Measurements from ENCODE around the gene LRCH4. TPM values are rescaled to one million over a fixed set of nuclear protein-coding genes. Genes with fewer than 3 reads are reported as not detected.
"Not testable (repeated sequence)": the region's sequence is repeated elsewhere in the genome, so short reads cannot be mapped to it uniquely, and the experiment has no call there.

Gene LRCH4
- total and polyA plus RNA-seq, 2 donors (not counting 3 experiments of a cell fraction or from before 2014, with no cell fraction given) = 32.1 to 56.1 TPM

- H2AFZ ChIP-seq (ENCODE audit: low read depth, low read length); H3K27me3 ChIP-seq (ENCODE audit: control insufficient read depth in 2 of 2, insufficient read depth in 2 of 2, low read length in 2 of 2); intact Hi-C loops (cut with micrococcal nuclease); FAIRE-seq; H3K4me2 ChIP-seq (ENCODE audit: insufficient read depth, low read length); H3K4me3 ChIP-seq (replicated peaks in 1 of 3; ENCODE audit: insufficient read depth in 1 of 3, low read depth in 1 of 3, low read length in 3 of 3); H3K9me1 ChIP-seq (replicated peaks; ENCODE audit: control insufficient read depth, extremely low read depth, insufficient read depth, low read length); H3K9me3 ChIP-seq (replicated peaks; ENCODE audit: control insufficient read depth, insufficient read depth, low read length); H4K20me1 ChIP-seq (replicated peaks; ENCODE audit: control insufficient read depth, extremely low read depth, insufficient read depth, low read length); DNase-seq (ENCODE audit: low read depth, low spot score); dilution Hi-C loops (cut with MboI; ENCODE audit: extremely low pct_ligation_motif_present, low sequenced_read_pairs); H3K9ac ChIP-seq (replicated peaks; ENCODE audit: extremely low read depth, insufficient read depth, low read length): not testable (repeated sequence)
- H3K79me2 ChIP-seq (ENCODE audit: control insufficient read depth, insufficient read depth, low read length) = peaks cover 12% of the 10 kb centered on the region
- H3K36me3 ChIP-seq (ENCODE audit: control insufficient read depth in 2 of 2, extremely low read depth in 1 of 2, insufficient read depth in 2 of 2, low read length in 2 of 2) = peaks cover 8 to 16% of the 10 kb centered on the region in 2 experiments
- peaks cover 52% of the 10 kb centered on the region for H3K4me1 ChIP-seq (ENCODE audit: control insufficient read depth, extremely low read depth, insufficient read depth, low read length)
- CTCF ChIA-PET = interaction anchor here (1.0 to 3.4 kb wide), 9 partner anchors 9 to 99 kb away, joined by 3 to 35 read pairs (median 5); partner anchors contain the start of gene TSC22D4
- H3K27ac ChIP-seq (ENCODE audit: insufficient read depth, low read depth, low read length) = peak overlapping the region; percentile 22
- POLR2A ChIA-PET = interaction anchor here (0.7 to 1.1 kb wide), 2 partner anchors 10 to 37 kb away, joined by 4 to 6 read pairs; partner anchors contain the start of genes FBXO24 and LRCH4
- TSS peak; percentile 4 for BruUV-seq (replicated peaks)
These were observed 37.5 kb downstream of the LRCH4 start for GRCh38 chr7:100548446-100548845.

GRCh38 chr7:100547872-100548271 lies 38.1 kb downstream of the LRCH4 start:
- FAIRE-seq = peak; percentile 92
- H3K4me1 ChIP-seq (ENCODE audit: control insufficient read depth, extremely low read depth, insufficient read depth, low read length) = peaks cover 52% of the 10 kb centered on the region
- peak; percentile 73 for DNase-seq (ENCODE audit: low read depth, low spot score)

More at GRCh38 chr7:100547872-100548271, 38.1 kb downstream of the LRCH4 start:
- no peaks in the 10 kb centered on the region for H3K27me3 ChIP-seq (ENCODE audit: control insufficient read depth in 2 of 2, insufficient read depth in 2 of 2, low read length in 2 of 2)
- no peaks in the 10 kb centered on the region for H3K9me3 ChIP-seq (replicated peaks; ENCODE audit: control insufficient read depth, insufficient read depth, low read length)
- no TSS peak for BruUV-seq (replicated peaks)
- peak overlapping the region; percentile 14 for H2AFZ ChIP-seq (ENCODE audit: low read depth, low read length)
- H3K79me2 ChIP-seq (ENCODE audit: control insufficient read depth, insufficient read depth, low read length) = peaks cover 13% of the 10 kb centered on the region
- H3K36me3 ChIP-seq (ENCODE audit: control insufficient read depth in 2 of 2, extremely low read depth in 1 of 2, insufficient read depth in 2 of 2, low read length in 2 of 2) = peaks cover 8 to 10% of the 10 kb centered on the region in 2 experiments
- H3K4me2 ChIP-seq (ENCODE audit: insufficient read depth, low read length) = no peak overlapping the region
- no peaks in the 10 kb centered on the region for H3K9me1 ChIP-seq (replicated peaks; ENCODE audit: control insufficient read depth, extremely low read depth, insufficient read depth, low read length)
- intact Hi-C loops (cut with micrococcal nuclease) = no loop called here
- TF ChIP-seq FOS (IDR thresholded peaks at IDR 0.05; ENCODE audit: borderline replicate concordance, insufficient read depth, low read length) (no peak), CTCF (IDR thresholded peaks at IDR 0.05; ENCODE audit: extremely low read depth in 1 of 2, insufficient read depth in 1 of 2, low read depth in 1 of 2, low read length in 2 of 2) (peak in 1 of 2 donors; percentile 23), MYC (IDR thresholded peaks at IDR 0.05; ENCODE audit: low read depth, low read length) (no peak), GATA2 (IDR thresholded peaks at IDR 0.05; ENCODE audit: insufficient read depth, insufficient read length, low read depth, low read length) (no peak), POLR2AphosphoS5 (IDR thresholded peaks at IDR 0.05; ENCODE audit: insufficient read depth, low read depth, low read length) (no peak), MAX (IDR thresholded peaks at IDR 0.05; ENCODE audit: insufficient read depth, insufficient read length) (peak; percentile 52), POLR2A (IDR thresholded peaks at IDR 0.05; ENCODE audit: low read depth, low read length) (peak; percentile 33), JUN (IDR thresholded peaks at IDR 0.05; ENCODE audit: borderline replicate concordance, insufficient read depth, insufficient read length, low read depth) (no peak)
- POLR2A ChIA-PET = interaction anchor here (1.0 to 2.0 kb wide), 4 partner anchors 12 to 119 kb away, joined by 4 to 7 read pairs (median 6); partner anchors contain the start of genes FBXO24, LRCH4 and ZCWPW1
- CTCF ChIA-PET = interaction anchor here (0.8 to 3.4 kb wide), 9 partner anchors 8 to 78 kb away, joined by 3 to 35 read pairs (median 5); partner anchors contain the start of genes AGFG2 and NYAP1
- H3K27ac ChIP-seq (ENCODE audit: insufficient read depth, low read depth, low read length) = peak overlapping the region; percentile 94
- dilution Hi-C loops (cut with MboI; ENCODE audit: extremely low pct_ligation_motif_present, low sequenced_read_pairs) = no loop called here
- no peak overlapping the region for H3K4me3 ChIP-seq (replicated peaks in 1 of 3; ENCODE audit: insufficient read depth in 1 of 3, low read depth in 1 of 3, low read length in 3 of 3)
- H3K9ac ChIP-seq (replicated peaks; ENCODE audit: extremely low read depth, insufficient read depth, low read length) = peak overlapping the region; percentile 66
- H4K20me1 ChIP-seq (replicated peaks; ENCODE audit: control insufficient read depth, extremely low read depth, insufficient read depth, low read length) = no peaks in the 10 kb centered on the region
